Activated B cell treated with CpG ODN at 0.5 μM for 24 hours (primary cell): ENCODE measurements around the gene TMEM115. TPM values are rescaled to one million over a fixed set of nuclear protein-coding genes. Genes with fewer than 3 reads are reported as not detected.

Source experiments
- ATAC-seq: fragments of 200-7000 bp; cut with Tn5 transposase; one replicate; pipeline ENCODE4 v1.10.0; 2021; ENCODE audit warnings: low read depth, mild to moderate bottlenecking, moderate library complexity
- CTCF ChIA-PET: fragments of 350-600 bp; sonication (Branson Sonifier 250); formaldehyde crosslinking; loops from one replicate; lab custom pipeline; 2021; ENCODE audit warnings: antibody characterized with exemption; lab: Charles Lee
- POLR2A ChIA-PET: fragments of 350-600 bp; sonication (Branson Sonifier 250); formaldehyde crosslinking; loops from one replicate; lab custom pipeline; 2021; ENCODE audit warnings: antibody characterized with exemption; lab: Charles Lee
- DNase-seq: peaks from one replicate; pipeline ENCODE4 v3.0.0; 2022
- H3K27ac Mint-ChIP-seq: one replicate; pipeline ENCODE4 v1.8.0; 2020; ENCODE audit warnings: mixed read lengths
- H3K27me3 Mint-ChIP-seq: one replicate; pipeline ENCODE4 v1.8.0; 2021; ENCODE audit warnings: mixed read lengths
- H3K36me3 Mint-ChIP-seq: one replicate; pipeline ENCODE4 v1.8.0; 2021; ENCODE audit warnings: low read depth, mixed read lengths
- H3K4me1 Mint-ChIP-seq: one replicate; pipeline ENCODE4 v1.8.0; 2021; ENCODE audit warnings: mixed read lengths
- H3K4me3 Mint-ChIP-seq: one replicate; pipeline ENCODE4 v1.8.0; 2020; ENCODE audit warnings: mild to moderate bottlenecking, mixed read lengths
- H3K9me3 Mint-ChIP-seq: one replicate; pipeline ENCODE4 v1.8.0; 2020; ENCODE audit warnings: mixed read lengths
- CTCF ChIP-seq: fragments of 200-600 bp; IDR thresholded peaks from one replicate; pipeline ENCODE4 v1.8.0; 2022; ENCODE audit warnings: antibody characterized with exemption, mild to moderate bottlenecking
- intact Hi-C: fragments of 100-400 bp; cut with micrococcal nuclease; formaldehyde crosslinking; loops from one replicate; pipeline ENCODE4 v1.15.1; 2024
- total RNA-seq: library from RNA; stranded (reverse); gene quantifications from 2 replicates; pipeline ENCODE4 v1.2.3, GENCODE V29; 2022

Gene TMEM115
- total RNA-seq, 1 donor from 2014 or later = 19.6 TPM

DNA sequence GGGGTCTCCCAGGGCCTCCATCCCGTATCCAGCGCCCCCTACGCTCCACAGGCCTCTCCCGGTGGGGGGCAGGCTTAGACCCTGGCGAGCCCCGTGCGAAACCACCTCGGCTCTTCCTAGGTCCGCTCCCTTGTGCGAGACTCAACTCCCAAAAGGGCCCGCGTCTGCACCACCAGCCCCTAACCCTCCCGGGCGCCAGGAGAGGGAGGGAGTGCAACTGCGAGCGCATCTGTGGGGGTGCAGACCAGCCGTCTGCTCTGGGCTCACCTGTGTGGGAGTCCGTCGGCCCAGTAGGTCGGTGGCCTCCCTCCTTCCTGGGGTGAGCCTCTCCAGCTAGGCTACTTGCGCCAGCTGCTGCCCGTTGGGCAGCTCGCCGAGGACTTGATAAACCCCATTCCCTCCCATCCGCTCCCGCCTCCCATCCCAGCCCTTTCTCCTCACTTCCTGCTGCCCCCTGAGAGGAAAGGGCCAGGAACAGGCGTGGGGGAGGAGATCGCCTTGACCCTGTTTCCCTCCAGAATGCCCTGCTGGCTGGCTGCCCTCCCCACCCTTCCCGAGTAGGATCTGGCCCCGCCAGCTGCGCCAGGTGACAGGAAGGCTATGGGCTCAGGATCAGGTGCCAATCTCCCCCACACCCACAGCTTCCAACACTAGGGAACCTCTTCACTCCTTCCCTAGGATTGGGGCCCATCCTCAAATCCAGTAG is 36.8 kb downstream of the TMEM115 start, which contains the start of gene HYAL2:
TSS of gene HYAL2 (minus strand) at position 360 of the 706 bp plus-strand sequence. CDS start 2,256 bp downstream, outside the sequence.
- ATAC-seq (no peak), DNase-seq (no peak)
- CTCF ChIA-PET = interaction anchor here (2.0 to 2.5 kb wide), 2 partner anchors 15 to 23 kb away, joined by 8 to 9 read pairs; partner anchors contain the start of genes HYAL3 and NAA80
- H3K36me3 Mint-ChIP-seq = peaks cover 20% of the 10 kb centered on the region
- intact Hi-C loops = loop anchor here (5.0 kb wide), 1 partner anchor 1605 kb away; the partner anchor contains the start of gene IP6K2
- TF ChIP-seq CTCF = no peak
- H3K27me3 Mint-ChIP-seq = no peaks in the 10 kb centered on the region
- H3K27ac Mint-ChIP-seq = peak within 1 kb of the TSS; percentile 98
- H3K4me1 Mint-ChIP-seq = peaks cover 40% of the 10 kb centered on the region
- H3K4me3 Mint-ChIP-seq = peak within 1 kb of the TSS; percentile 87
- H3K9me3 Mint-ChIP-seq = no peaks in the 10 kb centered on the region
- POLR2A ChIA-PET = interaction anchor here (1.2 to 9.7 kb wide), 3 partner anchors 16 to 86 kb away, joined by 3 to 167 read pairs (median 20); partner anchors contain the start of genes HYAL3, NAA80 and RASSF1

DNA sequence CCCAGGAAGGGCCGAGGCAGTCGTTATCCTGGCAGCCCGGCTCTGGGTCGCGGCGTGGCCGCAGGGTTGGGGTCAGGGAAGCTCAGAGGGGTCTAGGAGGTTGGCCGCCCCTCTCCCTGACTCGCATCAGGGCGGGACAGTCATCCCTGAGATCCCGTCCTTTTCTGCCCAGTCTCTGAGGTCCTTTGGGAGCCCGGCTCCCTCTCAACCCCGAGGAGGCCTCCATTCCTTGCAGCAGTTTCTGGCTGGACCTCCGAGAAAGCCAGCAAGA is 37.3 kb downstream of the TMEM115 start:
- intact Hi-C loops = loop anchor here (5.0 kb wide), 1 partner anchor 1605 kb away; the partner anchor contains the start of gene IP6K2
- no peak overlapping the region for H3K27ac Mint-ChIP-seq

GRCh38 chr3:50321336-50322114 is 37.8 kb downstream of the TMEM115 start:
- peak; percentile 88 for DNase-seq
- CTCF ChIA-PET = interaction anchor here (0.6 to 2.5 kb wide), 7 partner anchors 16 to 1730 kb away, joined by 3 to 9 read pairs (median 3); partner anchors contain the start of genes GNAI2, HYAL3, NAA80 and RASSF1
- H3K27ac Mint-ChIP-seq = peak overlapping the region; percentile 98
- intact Hi-C loops = loop anchor here (1.0 to 5.0 kb wide), 7 partner anchors 15 to 1604 kb away; partner anchors contain the start of genes HYAL3, IFRD2, IP6K2 and NAA80
- peaks cover 20% of the 10 kb centered on the region for H3K36me3 Mint-ChIP-seq
- H3K9me3 Mint-ChIP-seq = no peaks in the 10 kb centered on the region
- TF ChIP-seq CTCF = no peak
- H3K27me3 Mint-ChIP-seq = no peaks in the 10 kb centered on the region
- POLR2A ChIA-PET = interaction anchor here (0.6 to 9.7 kb wide), 14 partner anchors 11 to 1225 kb away, joined by 3 to 167 read pairs (median 4); partner anchors contain the start of genes CYB561D2, GNAI2, HYAL3 and IFRD2
- H3K4me3 Mint-ChIP-seq = peak overlapping the region; percentile 88
- H3K4me1 Mint-ChIP-seq = peaks cover 40% of the 10 kb centered on the region
- ATAC-seq = peak; percentile 81

More for the DNA sequence above, 37.3 kb downstream of the TMEM115 start:
- ChIA-PET CTCF (interaction anchor here (1.0 to 2.5 kb wide), 4 partner anchors 15 to 127 kb away, joined by 3 to 9 read pairs (median 6); partner anchors contain the start of genes HYAL3, NAA80 and RASSF1), POLR2A (interaction anchor here (0.6 to 9.7 kb wide), 8 partner anchors 12 to 86 kb away, joined by 3 to 167 read pairs (median 5); partner anchors contain the start of genes CYB561D2, GNAI2, HYAL3 and IFRD2)
- no peaks in the 10 kb centered on the region for H3K27me3 Mint-ChIP-seq
- H3K4me1 Mint-ChIP-seq = peaks cover 38% of the 10 kb centered on the region
- peaks cover 20% of the 10 kb centered on the region for H3K36me3 Mint-ChIP-seq
- DNase-seq = no peak
- no peaks in the 10 kb centered on the region for H3K9me3 Mint-ChIP-seq
- ATAC-seq = no peak
- peak overlapping the region; percentile 87 for H3K4me3 Mint-ChIP-seq
- no peak for TF ChIP-seq CTCF

DNA sequence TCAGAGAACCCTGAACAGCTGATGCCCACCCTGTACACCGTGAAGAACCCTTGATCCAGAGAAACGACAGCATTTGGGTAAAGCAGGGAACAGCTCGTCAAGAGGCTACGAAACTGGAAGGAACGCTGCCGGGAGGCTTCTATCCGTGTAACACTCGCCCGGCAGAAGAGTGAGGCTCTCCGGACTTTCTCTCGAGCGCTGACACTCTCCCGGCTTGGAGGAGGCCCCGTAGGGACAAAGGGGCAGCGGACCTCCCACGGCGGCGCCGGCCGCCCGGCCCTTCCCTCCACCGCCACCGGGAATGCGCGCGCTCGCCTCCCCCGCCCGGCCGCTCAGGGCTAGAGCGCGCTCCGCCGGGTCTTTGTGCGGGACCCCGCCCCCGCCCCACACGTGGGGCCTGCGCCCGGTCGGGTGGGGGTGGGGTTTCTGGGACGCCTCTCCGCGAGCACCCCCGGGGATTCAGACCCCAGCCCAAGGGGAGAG is 38.4 kb downstream of the TMEM115 start:
- no peaks in the 10 kb centered on the region for H3K27me3 Mint-ChIP-seq
- peak overlapping the region; percentile 88 for H3K4me3 Mint-ChIP-seq
- H3K4me1 Mint-ChIP-seq = peaks cover 43% of the 10 kb centered on the region
- H3K27ac Mint-ChIP-seq = peak overlapping the region; percentile 77
- intact Hi-C loops = loop anchor here (1.0 to 5.0 kb wide), 7 partner anchors 16 to 1604 kb away; partner anchors contain the start of genes HYAL3, IFRD2, IP6K2 and NAA80
- ATAC-seq = peak; percentile 62
- no peak for DNase-seq
- TF ChIP-seq CTCF = no peak
- no peaks in the 10 kb centered on the region for H3K9me3 Mint-ChIP-seq
- peaks cover 15% of the 10 kb centered on the region for H3K36me3 Mint-ChIP-seq
- CTCF ChIA-PET = interaction anchor here (0.6 to 2.5 kb wide), 7 partner anchors 17 to 1731 kb away, joined by 3 to 9 read pairs (median 3); partner anchors contain the start of genes GNAI2, HYAL3, NAA80 and RASSF1
- POLR2A ChIA-PET = interaction anchor here (0.6 to 9.7 kb wide), 11 partner anchors 10 to 1224 kb away, joined by 3 to 167 read pairs (median 4); partner anchors contain the start of genes CYB561D2, GNAI2, HYAL3 and IFRD2
